WTC11 (cell line): Measurements from ENCODE around the gene HP1BP3. TPM values are rescaled to one million over a fixed set of nuclear protein-coding genes. Genes with fewer than 3 reads are reported as not detected.

Experiments
- ATAC-seq: fragments of 200-7000 bp; cut with Tn5 transposase; 2 replicates; pipeline ENCODE4 v1.10.0; 2021; ENCODE audit warnings: mild to moderate bottlenecking, moderate library complexity
- CTCF ChIA-PET: fragments of 300-600 bp; sonication (Branson Sonifier 250); formaldehyde crosslinking; loops from one replicate; lab custom pipeline; 2021; ENCODE audit warnings: antibody characterized with exemption; lab: Charles Lee
- POLR2A ChIA-PET: fragments of 350-600 bp; sonication (Branson Sonifier 250); formaldehyde crosslinking; loops from one replicate; lab custom pipeline; 2021; ENCODE audit warnings: antibody characterized with exemption; lab: Charles Lee
- DNase-seq: peaks from one replicate; pipeline ENCODE4 v3.0.0; 2021; ENCODE audit warnings: low spot score
- H3K27ac Mint-ChIP-seq: 2 replicates; pipeline ENCODE4 v1.8.0; 2021; ENCODE audit warnings: mixed read lengths
- H3K27me3 Mint-ChIP-seq: 2 replicates; pipeline ENCODE4 v1.8.0; 2021; ENCODE audit warnings: low read depth, mild to moderate bottlenecking, moderate library complexity, mixed read lengths
- H3K36me3 Mint-ChIP-seq: 2 replicates; pipeline ENCODE4 v1.8.0; 2021; ENCODE audit warnings: mixed read lengths
- H3K4me1 Mint-ChIP-seq: 2 replicates; pipeline ENCODE4 v1.8.0; 2022; ENCODE audit warnings: mixed read lengths
- H3K4me3 Mint-ChIP-seq: 2 replicates; pipeline ENCODE4 v1.8.0; 2021; ENCODE audit warnings: mild to moderate bottlenecking, moderate library complexity, mixed read lengths
- H3K9me3 Mint-ChIP-seq: 2 replicates; pipeline ENCODE4 v1.8.0; 2021; ENCODE audit warnings: mixed read lengths
- ARID4B ChIP-seq: sonication (generic); formaldehyde crosslinking; IDR thresholded peaks from 2 replicates; pipeline ENCODE4 v1.8.0; 2023; ENCODE audit warnings: missing genetic modification reagents, mild to moderate bottlenecking, borderline replicate concordance
- CBFB ChIP-seq: sonication (generic); formaldehyde crosslinking; IDR thresholded peaks from 2 replicates; pipeline ENCODE4 v1.8.1; 2022; ENCODE audit warnings: mild to moderate bottlenecking, low read depth, missing genetic modification reagents
- CTCF ChIP-seq: fragments of 200-600 bp; IDR thresholded peaks from 2 replicates; pipeline ENCODE4 v1.8.0; 2022; ENCODE audit warnings: antibody characterized with exemption
- FOXK1 ChIP-seq: sonication (generic); formaldehyde crosslinking; IDR thresholded peaks from 2 replicates; pipeline ENCODE4 v1.8.0; 2022; ENCODE audit warnings: mild to moderate bottlenecking, moderate library complexity, missing genetic modification reagents
- GRHL2 ChIP-seq: fragments of 250-450 bp; sonication (Bioruptor Pico); IDR thresholded peaks from 2 replicates; pipeline ENCODE4 v1.8.0; 2022; ENCODE audit warnings: mild to moderate bottlenecking, moderate library complexity; ENCODE audit not compliant: insufficient replicate concordance, severe bottlenecking
- IRF1 ChIP-seq: sonication (generic); formaldehyde crosslinking; IDR thresholded peaks from 2 replicates; pipeline ENCODE4 v1.8.0; 2023; ENCODE audit warnings: missing genetic modification reagents
- JAZF1 ChIP-seq: fragments of 250-450 bp; sonication (Bioruptor Pico); IDR thresholded peaks from 2 replicates; pipeline ENCODE4 v1.9.0; 2021; ENCODE audit warnings: moderate library complexity, mild to moderate bottlenecking, inconsistent platforms
- JUN ChIP-seq: sonication (generic); formaldehyde crosslinking; IDR thresholded peaks from 2 replicates; pipeline ENCODE4 v1.8.0; 2023; ENCODE audit warnings: mild to moderate bottlenecking, missing genetic modification reagents
- STAT6 ChIP-seq: sonication (generic); formaldehyde crosslinking; conservative IDR thresholded peaks from 2 replicates; pipeline ENCODE4 v1.8.1; 2023; ENCODE audit warnings: mild to moderate bottlenecking, low read depth, missing genetic modification reagents, moderate library complexity
- TEAD1 ChIP-seq: sonication (generic); formaldehyde crosslinking; IDR thresholded peaks from 2 replicates; pipeline ENCODE4 v1.8.0; 2022; ENCODE audit warnings: mild to moderate bottlenecking, missing genetic modification reagents
- USF1 ChIP-seq: sonication (generic); formaldehyde crosslinking; IDR thresholded peaks from 2 replicates; pipeline ENCODE4 v1.8.0; 2022; ENCODE audit warnings: mild to moderate bottlenecking, missing genetic modification reagents
- ZNF121 ChIP-seq: sonication (generic); formaldehyde crosslinking; IDR thresholded peaks from 2 replicates; pipeline ENCODE4 v1.8.0; 2023; ENCODE audit warnings: missing genetic modification reagents
- ZNF263 ChIP-seq: sonication (generic); formaldehyde crosslinking; IDR thresholded peaks from 2 replicates; pipeline ENCODE4 v1.8.1; 2022; ENCODE audit warnings: low read depth, mild to moderate bottlenecking, moderate library complexity, missing genetic modification reagents
- ZNF396 ChIP-seq: fragments of 250-450 bp; sonication (Bioruptor Pico); IDR thresholded peaks from 2 replicates; pipeline ENCODE4 v1.8.0; 2021; ENCODE audit warnings: mild to moderate bottlenecking, moderate library complexity, borderline replicate concordance
- ZNF532 ChIP-seq: fragments of 250-450 bp; sonication (Bioruptor Pico); IDR thresholded peaks from 2 replicates; pipeline ENCODE4 v1.9.0; 2021; ENCODE audit warnings: mild to moderate bottlenecking, borderline replicate concordance
- total RNA-seq: library from RNA; stranded (reverse); gene quantifications from 3 replicates; pipeline ENCODE4 v1.2.3, GENCODE V29; 2021

HP1BP3 gene
- total RNA-seq, 1 experiment from 2014 or later = 121 TPM

GRCh38 chr1:20726118-20726911 lies 60.8 kb downstream of the HP1BP3 start:
- H3K36me3 Mint-ChIP-seq = no peaks in the 10 kb centered on the region
- H3K9me3 Mint-ChIP-seq = no peaks in the 10 kb centered on the region
- POLR2A ChIA-PET = interaction anchor here (2.8 kb wide), 1 partner anchor 9 kb away, joined by 9 read pairs; the partner anchor contains the start of gene KIF17
- no peak overlapping the region for H3K27ac Mint-ChIP-seq
- no peak overlapping the region for H3K4me3 Mint-ChIP-seq
- ATAC-seq (no peak), DNase-seq (no peak)
- CTCF ChIA-PET = interaction anchor here (2.9 to 9.0 kb wide), 3 partner anchors 9 to 30 kb away, joined by 11 to 124 read pairs (median 38); partner anchors contain the start of gene KIF17
- peaks cover 33% of the 10 kb centered on the region for H3K4me1 Mint-ChIP-seq
- H3K27me3 Mint-ChIP-seq = peaks cover 17% of the 10 kb centered on the region
- no peak for TF ChIP-seq STAT6 (CRISPR knock-in tag)
- no peak for TF ChIP-seq IRF1 (CRISPR knock-in tag)
- TF ChIP-seq CBFB (CRISPR knock-in tag) = no peak
- no peak for TF ChIP-seq ZNF532 (CRISPR knock-in tag)
- no peak for TF ChIP-seq ZNF121
- no peak for TF ChIP-seq ZNF263 (CRISPR knock-in tag)
- TF ChIP-seq FOXK1 (CRISPR knock-in tag) = no peak
- no peak for TF ChIP-seq JAZF1
- TF ChIP-seq JUN (CRISPR knock-in tag) = no peak

GRCh38 chr1:20725189-20726117 lies 61.7 kb downstream of the HP1BP3 start:
- ATAC-seq (no peak), DNase-seq (no peak)
- Mint-ChIP-seq H3K27me3 (peaks cover 9% of the 10 kb centered on the region), H3K4me1 (peaks cover 29% of the 10 kb centered on the region), H3K27ac (no peak overlapping the region; the same call in 1 of the 2 replicates), H3K9me3 (no peaks in the 10 kb centered on the region), H3K4me3 (no peak overlapping the region), H3K36me3 (no peaks in the 10 kb centered on the region)
- POLR2A ChIA-PET = no interaction called here
- CTCF ChIA-PET = interaction anchor here (9.0 kb wide), 1 partner anchor 29 kb away, joined by 124 read pairs; no protein-coding TSS in a partner anchor
- TF ChIP-seq TEAD1 (CRISPR knock-in tag) (no peak), ZNF396 (CRISPR knock-in tag) (no peak), USF1 (CRISPR knock-in tag) (no peak), ARID4B (CRISPR knock-in tag) (no peak), CTCF (no peak), GRHL2 (no peak)
